ENCODE measurements around the gene OSBP.
A peak's percentile ranks its signal among the peaks of the same experiment; 100 is the strongest.

OSBP gene

GRCh38 chr11:59574932-59575502 lies 40.6 kb downstream of the OSBP start:
- ChIA-PET CTCF (no interaction called here), POLR2A (no interaction called here)
- TF ChIP-seq CTBP1 (IDR thresholded peaks at IDR 0.05; ENCODE audit: borderline replicate concordance) = no peak
- no peak for TF ChIP-seq ZNF384 (IDR thresholded peaks at IDR 0.05)
- no peak for TF ChIP-seq TARDBP (IDR thresholded peaks at IDR 0.05)
- DNase-seq (ENCODE audit: extremely low spot score) = no peak

GRCh38 chr11:59574467-59574866 lies 41.1 kb downstream of the OSBP start:
- TF ChIP-seq BHLHE40 (IDR thresholded peaks at IDR 0.05; ENCODE audit: borderline replicate concordance) = no peak
- TF ChIP-seq HDGF (IDR thresholded peaks at IDR 0.05; ENCODE audit: borderline replicate concordance) = no peak
- no peak for TF ChIP-seq ELF4 (IDR thresholded peaks at IDR 0.05)
- TF ChIP-seq FOXA1 (IDR thresholded peaks at IDR 0.05) = no peak
- no peak for TF ChIP-seq FOXM1 (IDR thresholded peaks at IDR 0.05; ENCODE audit: borderline replicate concordance)
- TF ChIP-seq FOXK2 (IDR thresholded peaks at IDR 0.05) = no peak
- TF ChIP-seq L3MBTL2 (conservative IDR thresholded peaks at IDR 0.05) = no peak
- TF ChIP-seq TARDBP (IDR thresholded peaks at IDR 0.05) = no peak
- TF ChIP-seq SUZ12 (IDR thresholded peaks at IDR 0.05) = no peak
- no peak for TF ChIP-seq PKNOX1 (IDR thresholded peaks at IDR 0.05)
- TF ChIP-seq CTBP1 (IDR thresholded peaks at IDR 0.05; ENCODE audit: borderline replicate concordance) = no peak
- no peak for TF ChIP-seq NFRKB (IDR thresholded peaks at IDR 0.05)
- TF ChIP-seq SP1 (IDR thresholded peaks at IDR 0.05) = no peak
- no peak for TF ChIP-seq ZNF384 (IDR thresholded peaks at IDR 0.05)
- TF ChIP-seq ARNT (IDR thresholded peaks at IDR 0.05) = no peak
- no peak for TF ChIP-seq LEF1 (IDR thresholded peaks at IDR 0.05; ENCODE audit: borderline replicate concordance)
- POLR2A ChIA-PET = no interaction called here
- no peak for DNase-seq (ENCODE audit: extremely low spot score)
- CTCF ChIA-PET = no interaction called here

- POLR2A ChIA-PET = no interaction called here
- CTCF ChIA-PET = no interaction called here
- no peak for TF ChIP-seq FOXM1 (IDR thresholded peaks at IDR 0.05; ENCODE audit: borderline replicate concordance)
- TF ChIP-seq L3MBTL2 (conservative IDR thresholded peaks at IDR 0.05) = no peak
- no peak for TF ChIP-seq CTBP1 (IDR thresholded peaks at IDR 0.05; ENCODE audit: borderline replicate concordance)
- no peak for TF ChIP-seq HDGF (IDR thresholded peaks at IDR 0.05; ENCODE audit: borderline replicate concordance)
- no peak for TF ChIP-seq PKNOX1 (IDR thresholded peaks at IDR 0.05)
- no peak for TF ChIP-seq SP1 (IDR thresholded peaks at IDR 0.05)
- TF ChIP-seq BHLHE40 (IDR thresholded peaks at IDR 0.05; ENCODE audit: borderline replicate concordance) = no peak
- TF ChIP-seq ELF4 (IDR thresholded peaks at IDR 0.05) = no peak
- TF ChIP-seq FOXA1 (IDR thresholded peaks at IDR 0.05) = no peak
- TF ChIP-seq TARDBP (IDR thresholded peaks at IDR 0.05) = no peak
- no peak for TF ChIP-seq FOXK2 (IDR thresholded peaks at IDR 0.05)
- no peak for TF ChIP-seq ZNF384 (IDR thresholded peaks at IDR 0.05)
- no peak for DNase-seq (ENCODE audit: extremely low spot score)
Observed at GRCh38 chr11:59573216-59573615, 42.4 kb downstream of the OSBP start.

GRCh38 chr11:59572091-59572490 lies 43.5 kb downstream of the OSBP start:
- POLR2A ChIA-PET = no interaction called here
- no peak for DNase-seq (ENCODE audit: extremely low spot score)
- CTCF ChIA-PET = no interaction called here
- TF ChIP-seq FOXM1 (IDR thresholded peaks at IDR 0.05; ENCODE audit: borderline replicate concordance) = no peak

- no peak for DNase-seq (ENCODE audit: extremely low spot score)
- POLR2A ChIA-PET = interaction anchor here (0.9 kb wide), 1 partner anchor 53 kb away, joined by 4 read pairs; no protein-coding TSS in a partner anchor
- CTCF ChIA-PET = interaction anchor here (0.6 kb wide), 1 partner anchor 25 kb away, joined by 7 read pairs; no protein-coding TSS in a partner anchor
- TF ChIP-seq FOXK2 (IDR thresholded peaks at IDR 0.05) = no peak
- TF ChIP-seq BHLHE40 (IDR thresholded peaks at IDR 0.05; ENCODE audit: borderline replicate concordance) = no peak
- no peak for TF ChIP-seq HDGF (IDR thresholded peaks at IDR 0.05; ENCODE audit: borderline replicate concordance)
- TF ChIP-seq TARDBP (IDR thresholded peaks at IDR 0.05) = no peak
- TF ChIP-seq ZNF384 (IDR thresholded peaks at IDR 0.05) = no peak
- no peak for TF ChIP-seq ELF4 (IDR thresholded peaks at IDR 0.05)
- no peak for TF ChIP-seq L3MBTL2 (conservative IDR thresholded peaks at IDR 0.05)
- no peak for TF ChIP-seq SP1 (IDR thresholded peaks at IDR 0.05)
- no peak for TF ChIP-seq CTBP1 (IDR thresholded peaks at IDR 0.05; ENCODE audit: borderline replicate concordance)
- TF ChIP-seq NFRKB (IDR thresholded peaks at IDR 0.05) = no peak
- no peak for TF ChIP-seq PKNOX1 (IDR thresholded peaks at IDR 0.05)
- no peak for TF ChIP-seq FOXM1 (IDR thresholded peaks at IDR 0.05; ENCODE audit: borderline replicate concordance)
- no peak for TF ChIP-seq ARNT (IDR thresholded peaks at IDR 0.05)
- TF ChIP-seq SUZ12 (IDR thresholded peaks at IDR 0.05) = no peak
- no peak for TF ChIP-seq LEF1 (IDR thresholded peaks at IDR 0.05; ENCODE audit: borderline replicate concordance)
Observed at GRCh38 chr11:59562292-59562691, 53.3 kb downstream of the OSBP start.

- ChIA-PET CTCF (no interaction called here), POLR2A (interaction anchor here (0.9 to 1.5 kb wide), 5 partner anchors 9 to 109 kb away, joined by 4 to 9 read pairs (median 6); partner anchors contain the start of genes OSBP and PATL1)
- TF ChIP-seq SP1 (IDR thresholded peaks at IDR 0.05) (no peak), CTBP1 (IDR thresholded peaks at IDR 0.05; ENCODE audit: borderline replicate concordance) (no peak), FOXK2 (IDR thresholded peaks at IDR 0.05) (no peak), ARNT (IDR thresholded peaks at IDR 0.05) (no peak), SUZ12 (IDR thresholded peaks at IDR 0.05) (no peak), LEF1 (IDR thresholded peaks at IDR 0.05; ENCODE audit: borderline replicate concordance) (no peak), TARDBP (IDR thresholded peaks at IDR 0.05) (no peak), FOXA1 (IDR thresholded peaks at IDR 0.05) (no peak), ZNF384 (IDR thresholded peaks at IDR 0.05) (no peak), L3MBTL2 (conservative IDR thresholded peaks at IDR 0.05) (peak; percentile 71), BHLHE40 (IDR thresholded peaks at IDR 0.05; ENCODE audit: borderline replicate concordance) (no peak), NFRKB (IDR thresholded peaks at IDR 0.05) (no peak), ELF4 (IDR thresholded peaks at IDR 0.05) (no peak), HDGF (IDR thresholded peaks at IDR 0.05; ENCODE audit: borderline replicate concordance) (no peak), PKNOX1 (IDR thresholded peaks at IDR 0.05) (peak; percentile 76), FOXM1 (IDR thresholded peaks at IDR 0.05; ENCODE audit: borderline replicate concordance) (no peak)
- DNase-seq (ENCODE audit: extremely low spot score) = peak; percentile 77
Observed at GRCh38 chr11:59560702-59561473, 54.7 kb downstream of the OSBP start.
